Mesendoderm (in vitro differentiated cells): Measurements from ENCODE around the gene OR2T10.
A peak's percentile ranks its signal among the peaks of the same experiment; 100 is the strongest.

ENCODE experiments used
- DNase-seq: peaks from one replicate; pipeline ENCODE4 v3.0.0; 2013
- H2AK5ac ChIP-seq: 2 replicates; pipeline ENCODE4 v1.6.1; 2013; ENCODE audit warnings: low read length, inconsistent platforms
- H2BK120ac ChIP-seq: 2 replicates; pipeline ENCODE4 v1.6.1; 2013; ENCODE audit warnings: low read depth, mild to moderate bottlenecking, low read length, moderate library complexity, mixed read lengths
- H2BK15ac ChIP-seq: replicated peaks from 2 replicates; pipeline ENCODE4 v1.6.1; 2013; ENCODE audit warnings: low read depth, mild to moderate bottlenecking, moderate library complexity
- H2BK5ac ChIP-seq: 2 replicates; pipeline ENCODE4 v1.6.1; 2013; ENCODE audit warnings: low read length, inconsistent platforms
- H3K18ac ChIP-seq: 2 replicates; pipeline ENCODE4 v1.6.1; 2013; ENCODE audit warnings: mild to moderate bottlenecking, low read length, mixed read lengths
- H3K23ac ChIP-seq: one replicate; pipeline ENCODE4 v1.6.1; 2013; ENCODE audit warnings: low read length
- H3K27ac ChIP-seq: 2 replicates; pipeline ENCODE4 v1.5.1; 2013; ENCODE audit warnings: low read depth, mild to moderate bottlenecking, inconsistent platforms, low read length, moderate library complexity
- H3K27me3 ChIP-seq: 2 replicates; pipeline ENCODE4 v1.6.1; 2013; ENCODE audit warnings: low read length, control low read depth, mild to moderate bottlenecking, inconsistent platforms; ENCODE audit not compliant: insufficient read depth, poor library complexity
- H3K36me3 ChIP-seq: 2 replicates; pipeline ENCODE4 v1.6.1; 2013; ENCODE audit warnings: low read length, inconsistent platforms; ENCODE audit not compliant: control insufficient read depth, insufficient read depth
- H3K4ac ChIP-seq: one replicate; pipeline ENCODE4 v1.6.1; 2013; ENCODE audit warnings: low read depth, mild to moderate bottlenecking, low read length, moderate library complexity
- H3K4me1 ChIP-seq: 2 replicates; pipeline ENCODE4 v1.6.1; 2013; ENCODE audit warnings: low read depth, low read length, inconsistent platforms; ENCODE audit not compliant: control insufficient read depth
- H3K4me2 ChIP-seq: 2 replicates; pipeline ENCODE4 v1.6.1; 2013; ENCODE audit warnings: low read length
- H3K4me3 ChIP-seq: 2 replicates; pipeline ENCODE4 v1.5.1; 2013; ENCODE audit warnings: mild to moderate bottlenecking, low read length
- H3K56ac ChIP-seq: one replicate; pipeline ENCODE4 v1.6.1; 2013; ENCODE audit warnings: low read length
- H3K79me1 ChIP-seq: 2 replicates; pipeline ENCODE4 v1.6.1; 2013; ENCODE audit warnings: low read length, inconsistent platforms
- H3K79me2 ChIP-seq: 2 replicates; pipeline ENCODE4 v1.6.1; 2013; ENCODE audit warnings: mild to moderate bottlenecking, low read length; ENCODE audit not compliant: control insufficient read depth, insufficient read depth
- H3K9ac ChIP-seq: 2 replicates; pipeline ENCODE4 v1.6.1; 2013; ENCODE audit warnings: low read length, inconsistent platforms
- H4K5ac ChIP-seq: one replicate; pipeline ENCODE4 v1.6.1; 2013; ENCODE audit warnings: low read length
- H4K8ac ChIP-seq: one replicate; pipeline ENCODE4 v1.6.1; 2013; ENCODE audit warnings: low read depth, mild to moderate bottlenecking, control low read depth, low read length, moderate library complexity
- WGBS: extraction: QIAGEN DNeasy Blood & Tissue Kit; methylation state at CpG from one replicate; pipeline ENCODE4 v1.1.7; 2013; ENCODE audit warnings: low lambda C conversion rate, missing lambda C conversion rate; ENCODE audit not compliant: insufficient coverage; ENCODE audit errors: extremely low coverage; 5-methylcytosine and 5-hydroxymethylcytosine counted together

OR2T10 gene

DNA sequence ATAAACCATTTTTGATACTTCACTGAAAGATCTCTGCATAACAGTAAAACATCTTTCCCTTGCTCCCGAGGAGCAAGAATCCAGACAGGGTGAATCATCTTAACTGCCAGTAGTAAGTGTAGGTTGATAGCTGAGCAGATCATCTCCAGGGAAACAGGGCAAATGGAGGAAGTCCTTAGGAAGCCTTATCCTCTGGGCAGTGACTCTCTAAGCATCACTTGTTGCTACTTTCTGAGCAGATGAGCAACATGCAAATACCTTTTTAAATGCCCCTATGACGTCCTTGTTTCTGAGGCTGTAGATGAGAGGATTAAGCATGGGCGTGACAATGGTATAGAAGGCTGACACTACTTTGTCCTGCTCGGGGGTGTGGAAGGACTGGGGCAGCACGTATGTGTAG lies 28.5 kb upstream of the OR2T10 start:
- no peak for DNase-seq
- Histone ChIP-seq H3K4me2 (no peak overlapping the region), H3K79me2 (no peaks in the 10 kb centered on the region), H2BK5ac (no peak overlapping the region), H4K5ac (no peak overlapping the region), H3K79me1 (no peaks in the 10 kb centered on the region), H3K36me3 (no peaks in the 10 kb centered on the region), H3K4me1 (no peaks in the 10 kb centered on the region), H3K4ac (no peak overlapping the region), H3K18ac (no peak overlapping the region), H2BK15ac (no peak overlapping the region), H3K56ac (no peak overlapping the region), H3K27ac (no peak overlapping the region), H2BK120ac (no peak overlapping the region), H3K23ac (no peak overlapping the region), H3K9ac (no peak overlapping the region), H3K4me3 (peak overlapping the region; percentile 12), H4K8ac (no peak overlapping the region), H2AK5ac (no peak overlapping the region), H3K27me3 (no peaks in the 10 kb centered on the region)
- no CpG with 5 or more reads among the region's 5 CpGs for WGBS

DNA sequence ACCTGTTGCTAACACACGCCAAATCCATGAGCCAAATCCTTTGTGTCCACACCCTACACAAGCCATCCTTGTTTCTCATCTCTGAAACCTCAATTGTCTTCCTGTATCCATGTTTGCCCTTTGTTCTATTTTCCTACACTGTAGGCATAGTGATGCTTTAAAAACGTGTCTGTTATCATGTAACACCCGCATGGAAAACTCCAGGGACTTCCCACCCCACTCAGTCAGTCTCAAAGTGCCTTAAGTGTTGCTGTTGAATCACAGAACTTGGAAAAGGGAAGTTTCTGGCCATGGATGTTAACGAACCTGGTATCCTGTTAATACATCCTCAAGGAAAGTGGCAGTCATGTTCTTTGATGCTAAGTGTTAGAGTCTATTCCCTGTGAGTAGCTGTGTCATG lies 27.7 kb upstream of the OR2T10 start:
- Histone ChIP-seq H3K4me2 (no peak overlapping the region), H3K23ac (no peak overlapping the region), H3K4ac (no peak overlapping the region), H4K5ac (no peak overlapping the region), H3K4me3 (no peak overlapping the region), H3K9ac (no peak overlapping the region), H2BK15ac (no peak overlapping the region), H3K4me1 (no peaks in the 10 kb centered on the region), H3K79me1 (no peaks in the 10 kb centered on the region), H4K8ac (no peak overlapping the region), H2BK5ac (no peak overlapping the region), H3K56ac (no peak overlapping the region), H2BK120ac (no peak overlapping the region), H3K36me3 (no peaks in the 10 kb centered on the region), H3K27me3 (no peaks in the 10 kb centered on the region), H3K79me2 (no peaks in the 10 kb centered on the region), H3K27ac (no peak overlapping the region), H3K18ac (no peak overlapping the region), H2AK5ac (no peak overlapping the region)
- no peak for DNase-seq
- WGBS, result no CpG with 5 or more reads among the region's 4 CpGs

DNA sequence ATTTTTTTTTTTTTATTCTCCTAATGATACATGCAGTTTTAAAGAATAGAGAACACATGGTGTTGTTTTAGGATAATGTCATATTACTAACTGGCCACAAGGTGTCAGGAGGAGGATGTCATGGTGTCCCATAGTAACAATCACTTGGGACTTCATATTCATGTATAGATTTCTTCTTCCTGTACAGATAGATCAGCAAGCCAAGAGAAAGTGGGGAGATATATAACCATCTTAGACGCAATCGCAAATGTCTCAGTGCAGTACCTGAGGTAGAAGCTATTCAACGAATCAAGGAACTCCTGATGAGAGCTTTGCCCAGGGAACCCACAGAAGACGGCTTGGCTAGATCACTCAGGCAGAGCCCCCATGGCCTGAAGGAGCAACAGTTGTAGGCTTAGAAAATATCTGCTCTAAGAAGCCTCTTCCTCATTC lies 25.1 kb upstream of the OR2T10 start:
- H3K18ac ChIP-seq, result no peak overlapping the region
- DNase-seq, result peak; percentile 3
- H3K4ac ChIP-seq, result no peak overlapping the region
- H3K36me3 ChIP-seq, result no peaks in the 10 kb centered on the region
- no peak overlapping the region for H3K56ac ChIP-seq
- no peak overlapping the region for H3K23ac ChIP-seq
- H3K4me1 ChIP-seq, result no peaks in the 10 kb centered on the region
- no peak overlapping the region for H2AK5ac ChIP-seq
- no peak overlapping the region for H2BK5ac ChIP-seq
- no CpG with 5 or more reads among the region's 4 CpGs for WGBS
- no peaks in the 10 kb centered on the region for H3K79me2 ChIP-seq
- no peak overlapping the region for H3K9ac ChIP-seq
- no peak overlapping the region for H4K5ac ChIP-seq
- no peak overlapping the region for H2BK15ac ChIP-seq
- H4K8ac ChIP-seq, result no peak overlapping the region
- no peaks in the 10 kb centered on the region for H3K79me1 ChIP-seq
- no peak overlapping the region for H3K4me2 ChIP-seq
- H3K27me3 ChIP-seq, result no peaks in the 10 kb centered on the region
- H3K4me3 ChIP-seq, result no peak overlapping the region
- no peak overlapping the region for H2BK120ac ChIP-seq
- H3K27ac ChIP-seq, result no peak overlapping the region

DNA sequence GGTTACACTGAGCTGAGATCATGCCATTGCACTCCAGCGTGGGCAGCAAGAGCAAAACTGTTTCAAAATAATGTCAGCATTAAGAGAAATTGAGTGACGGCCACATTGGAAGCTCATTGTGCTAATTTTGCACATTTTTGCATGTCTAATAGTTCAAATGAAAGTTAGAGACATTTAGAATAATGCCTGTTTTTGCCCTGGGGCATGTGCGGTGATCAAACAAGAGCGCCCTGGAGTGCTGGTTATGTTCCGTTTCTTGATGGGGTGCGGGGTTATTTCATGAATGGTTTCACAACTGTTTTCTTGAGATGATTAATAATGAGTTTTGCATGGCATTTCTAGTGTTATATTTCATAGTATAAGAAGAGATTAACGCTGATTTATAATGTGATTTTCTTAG lies 24.3 kb upstream of the OR2T10 start:
- Histone ChIP-seq H3K18ac (no peak overlapping the region), H4K5ac (no peak overlapping the region), H2BK15ac (no peak overlapping the region), H3K4ac (no peak overlapping the region), H2BK5ac (no peak overlapping the region), H3K36me3 (no peaks in the 10 kb centered on the region), H3K4me3 (no peak overlapping the region), H3K56ac (no peak overlapping the region), H3K4me1 (no peaks in the 10 kb centered on the region), H3K79me2 (no peaks in the 10 kb centered on the region), H3K4me2 (no peak overlapping the region), H2BK120ac (no peak overlapping the region), H2AK5ac (no peak overlapping the region), H3K27me3 (no peaks in the 10 kb centered on the region), H3K9ac (no peak overlapping the region), H3K23ac (no peak overlapping the region), H3K79me1 (no peaks in the 10 kb centered on the region), H4K8ac (no peak overlapping the region), H3K27ac (no peak overlapping the region)
- no peak for DNase-seq
- no CpG with 5 or more reads among the region's 7 CpGs for WGBS

DNA sequence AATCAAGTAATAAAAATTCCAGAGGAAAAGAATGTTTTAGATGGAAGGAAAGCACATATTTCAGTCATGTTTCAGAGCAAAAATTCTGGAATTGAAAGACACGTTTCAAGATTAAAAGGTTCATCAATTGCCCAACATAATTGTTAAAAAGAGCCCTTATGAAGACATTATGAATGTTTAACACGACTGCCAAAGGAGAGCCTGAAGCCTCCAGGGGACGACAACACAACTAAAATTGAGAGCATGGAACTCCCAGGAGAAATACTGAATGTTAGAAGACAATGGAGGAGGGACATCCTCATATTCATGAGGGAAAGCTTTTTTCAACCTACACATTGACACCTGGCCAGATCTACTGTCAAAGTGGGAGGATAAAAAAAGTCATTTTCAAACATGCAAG lies 21.4 kb upstream of the OR2T10 start:
- DNase-seq, result peak; percentile 0
- H2BK5ac ChIP-seq, result no peak overlapping the region
- H3K18ac ChIP-seq, result no peak overlapping the region
- H2AK5ac ChIP-seq, result no peak overlapping the region
- H4K5ac ChIP-seq, result no peak overlapping the region
- no peak overlapping the region for H3K4me3 ChIP-seq
- H4K8ac ChIP-seq, result no peak overlapping the region
- no CpG with 5 or more reads among the region's 3 CpGs for WGBS
- no peak overlapping the region for H3K9ac ChIP-seq
- H3K79me1 ChIP-seq, result no peaks in the 10 kb centered on the region
- no peak overlapping the region for H3K4me2 ChIP-seq
- no peaks in the 10 kb centered on the region for H3K27me3 ChIP-seq
- H3K56ac ChIP-seq, result no peak overlapping the region
- H3K79me2 ChIP-seq, result no peaks in the 10 kb centered on the region
- H3K36me3 ChIP-seq, result no peaks in the 10 kb centered on the region
- H3K4ac ChIP-seq, result no peak overlapping the region
- no peak overlapping the region for H3K27ac ChIP-seq
- no peak overlapping the region for H2BK15ac ChIP-seq
- no peaks in the 10 kb centered on the region for H3K4me1 ChIP-seq
- H3K23ac ChIP-seq, result no peak overlapping the region
- no peak overlapping the region for H2BK120ac ChIP-seq

DNA sequence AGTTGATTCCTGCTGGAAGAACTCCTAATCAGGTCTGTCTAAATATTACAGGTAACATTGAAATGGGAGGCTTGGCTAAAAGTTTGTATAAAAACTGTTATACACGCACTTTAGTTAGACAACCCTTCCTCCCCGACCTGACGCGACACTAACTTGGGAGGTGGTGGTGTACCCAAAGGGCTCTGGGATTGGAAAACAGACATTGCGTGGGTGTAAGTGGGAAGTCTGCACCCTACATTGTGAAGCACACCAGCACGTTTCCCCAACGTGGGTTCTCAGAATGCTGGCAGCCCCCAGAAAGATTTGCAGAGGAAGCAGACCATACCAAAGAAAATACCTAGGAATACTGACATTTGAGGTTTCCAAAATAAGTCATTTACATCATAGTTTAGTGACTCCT lies 20.6 kb upstream of the OR2T10 start:
- no peak overlapping the region for H4K8ac ChIP-seq
- H3K56ac ChIP-seq, result no peak overlapping the region
- H3K23ac ChIP-seq, result no peak overlapping the region
- H3K4ac ChIP-seq, result no peak overlapping the region
- no peaks in the 10 kb centered on the region for H3K4me1 ChIP-seq
- H2AK5ac ChIP-seq, result no peak overlapping the region
- no peak overlapping the region for H3K18ac ChIP-seq
- WGBS, result no CpG with 5 or more reads among the region's 7 CpGs
- no peak overlapping the region for H3K4me3 ChIP-seq
- H3K36me3 ChIP-seq, result no peaks in the 10 kb centered on the region
- H4K5ac ChIP-seq, result no peak overlapping the region
- H3K27ac ChIP-seq, result no peak overlapping the region
- no peak overlapping the region for H2BK15ac ChIP-seq
- H3K4me2 ChIP-seq, result no peak overlapping the region
- no peaks in the 10 kb centered on the region for H3K79me2 ChIP-seq
- no peak overlapping the region for H2BK5ac ChIP-seq
- DNase-seq, result no peak
- no peak overlapping the region for H2BK120ac ChIP-seq
- no peaks in the 10 kb centered on the region for H3K79me1 ChIP-seq
- H3K9ac ChIP-seq, result no peak overlapping the region
- H3K27me3 ChIP-seq, result no peaks in the 10 kb centered on the region
